AG08396 (cell line): ENCODE data around the gene TCF15.
A peak's percentile ranks its signal among the peaks of the same experiment; 100 is the strongest.
"Not testable (repeated sequence)": the region's sequence is repeated elsewhere in the genome, so short reads cannot be mapped to it uniquely, and the experiment has no call there.

Experiments used
- DNase-seq: peaks from one replicate; pipeline ENCODE4 v3.0.0; 2012; ENCODE audit warnings: low spot score, mixed read lengths

The TCF15 gene

GRCh38 chr20:642013-642397 is 31.9 kb upstream of the TCF15 start:
- DNase-seq, result not testable (repeated sequence)

GRCh38 chr20:641516-641875 is 31.4 kb upstream of the TCF15 start:
- DNase-seq, result peak; percentile 54

- DNase-seq, result no peak
Measured at GRCh38 chr20:640674-641515, 30.8 kb upstream of the TCF15 start.

GRCh38 chr20:638579-638978 is 28.5 kb upstream of the TCF15 start:
- no peak for DNase-seq

GRCh38 chr20:637559-637958 is 27.4 kb upstream of the TCF15 start:
- DNase-seq, result no peak

GRCh38 chr20:635893-636338 is 25.8 kb upstream of the TCF15 start:
- no peak for DNase-seq

- DNase-seq, result no peak
Measured at GRCh38 chr20:635028-635892, 25.2 kb upstream of the TCF15 start.

GRCh38 chr20:634148-634925 is 24.2 kb upstream of the TCF15 start:
- DNase-seq, result no peak

GRCh38 chr20:631101-631500 is 21.0 kb upstream of the TCF15 start:
- DNase-seq, result no peak

GRCh38 chr20:626579-626978 is 16.5 kb upstream of the TCF15 start:
- no peak for DNase-seq

GRCh38 chr20:625360-625932 is 15.3 kb upstream of the TCF15 start:
- no peak for DNase-seq

- no peak for DNase-seq
Measured at GRCh38 chr20:623704-624103, 13.6 kb upstream of the TCF15 start.

- no peak for DNase-seq
Measured at GRCh38 chr20:623021-623420, 12.9 kb upstream of the TCF15 start.

GRCh38 chr20:622161-622560 is 12.1 kb upstream of the TCF15 start:
- no peak for DNase-seq

- no peak for DNase-seq
Measured at GRCh38 chr20:621125-621756, 11.1 kb upstream of the TCF15 start.

GRCh38 chr20:620246-620645 is 10.1 kb upstream of the TCF15 start:
- DNase-seq, result no peak

- no peak for DNase-seq
Measured at GRCh38 chr20:618980-619379, 8.9 kb upstream of the TCF15 start.

- no peak for DNase-seq
Measured at GRCh38 chr20:617934-618690, 8.0 kb upstream of the TCF15 start.

GRCh38 chr20:615514-615913 is 5.4 kb upstream of the TCF15 start:
- DNase-seq, result no peak

- no peak for DNase-seq
Measured at GRCh38 chr20:611843-612185, 1.7 kb upstream of the TCF15 start.
